ENCODE data around the gene ZNF598. TPM values are rescaled to one million over a fixed set of nuclear protein-coding genes. Genes with fewer than 3 reads are reported as not detected.

Gene ZNF598
- total RNA-seq, 1 donor from 2014 or later: 48.8 TPM

DNA sequence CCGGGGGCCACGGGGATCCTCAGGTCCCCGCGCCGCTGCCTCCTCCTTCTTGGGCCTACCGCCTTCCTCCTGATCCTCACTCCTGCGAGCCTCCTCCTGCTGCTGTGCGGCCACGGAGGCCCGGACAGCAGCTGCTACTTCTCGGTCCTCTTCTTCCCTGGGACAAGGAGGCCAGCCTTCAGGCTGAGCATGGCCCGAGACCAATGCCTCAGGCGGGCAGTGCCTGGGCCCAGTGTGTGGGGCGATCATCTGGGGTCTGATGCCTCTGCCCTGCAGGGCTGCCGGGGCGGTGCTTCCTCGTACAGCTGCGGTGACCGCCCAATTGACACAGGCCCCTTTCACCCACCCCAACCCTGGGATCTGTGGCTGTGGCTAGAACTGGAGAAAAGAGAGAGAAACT, 8.6 kb downstream of the ZNF598 start:
- no peak overlapping the region for H3K4me3 ChIP-seq (ENCODE audit: low read depth, low read length)
- TF ChIP-seq, protein P1, sequence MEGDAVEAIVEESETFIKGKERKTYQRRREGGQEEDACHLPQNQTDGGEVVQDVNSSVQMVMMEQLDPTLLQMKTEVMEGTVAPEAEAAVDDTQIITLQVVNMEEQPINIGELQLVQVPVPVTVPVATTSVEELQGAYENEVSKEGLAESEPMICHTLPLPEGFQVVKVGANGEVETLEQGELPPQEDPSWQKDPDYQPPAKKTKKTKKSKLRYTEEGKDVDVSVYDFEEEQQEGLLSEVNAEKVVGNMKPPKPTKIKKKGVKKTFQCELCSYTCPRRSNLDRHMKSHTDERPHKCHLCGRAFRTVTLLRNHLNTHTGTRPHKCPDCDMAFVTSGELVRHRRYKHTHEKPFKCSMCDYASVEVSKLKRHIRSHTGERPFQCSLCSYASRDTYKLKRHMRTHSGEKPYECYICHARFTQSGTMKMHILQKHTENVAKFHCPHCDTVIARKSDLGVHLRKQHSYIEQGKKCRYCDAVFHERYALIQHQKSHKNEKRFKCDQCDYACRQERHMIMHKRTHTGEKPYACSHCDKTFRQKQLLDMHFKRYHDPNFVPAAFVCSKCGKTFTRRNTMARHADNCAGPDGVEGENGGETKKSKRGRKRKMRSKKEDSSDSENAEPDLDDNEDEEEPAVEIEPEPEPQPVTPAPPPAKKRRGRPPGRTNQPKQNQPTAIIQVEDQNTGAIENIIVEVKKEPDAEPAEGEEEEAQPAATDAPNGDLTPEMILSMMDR (conservative IDR thresholded peaks at IDR 0.05; ENCODE audit: low read depth, low read length): no peak
- DNase-seq (ENCODE audit: low read depth): no peak

DNA sequence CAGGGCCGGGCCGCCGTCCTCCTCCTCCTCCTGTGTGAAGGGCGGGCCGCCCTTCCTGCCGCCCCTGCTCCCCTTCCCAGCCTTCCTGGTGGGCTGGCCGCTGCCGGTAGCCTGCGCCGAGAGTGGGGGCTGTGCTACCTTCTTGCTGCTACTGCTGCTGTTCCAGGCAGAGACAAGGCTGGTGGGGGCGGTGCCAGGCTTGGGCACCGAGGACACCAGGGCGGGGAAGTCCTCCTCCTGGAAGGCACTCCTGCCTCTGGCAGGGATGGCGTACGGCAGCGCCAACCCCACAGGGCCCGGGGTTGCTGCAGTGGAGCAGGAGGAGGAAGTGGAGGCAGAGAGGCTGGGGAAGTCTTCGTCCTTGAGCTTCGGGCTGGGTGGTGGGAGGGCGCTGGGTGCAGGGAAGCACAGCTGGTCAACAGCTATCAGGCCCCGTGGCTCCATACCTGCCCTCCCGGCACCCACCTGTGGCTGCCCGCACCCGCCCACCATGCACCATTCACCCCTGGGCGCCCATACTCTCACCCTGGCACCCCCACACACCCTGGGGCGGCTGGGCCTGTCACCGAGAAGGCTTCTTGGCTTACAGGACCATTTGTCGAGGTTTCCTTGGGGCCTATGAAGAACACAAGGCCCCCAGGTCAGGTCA, 9.6 kb downstream of the ZNF598 start:
- TF ChIP-seq, protein P1 (conservative IDR thresholded peaks at IDR 0.05; ENCODE audit: low read depth, low read length): no peak
- H3K4me3 ChIP-seq (ENCODE audit: low read depth, low read length): no peak overlapping the region
- no peak for DNase-seq (ENCODE audit: low read depth)

DNA sequence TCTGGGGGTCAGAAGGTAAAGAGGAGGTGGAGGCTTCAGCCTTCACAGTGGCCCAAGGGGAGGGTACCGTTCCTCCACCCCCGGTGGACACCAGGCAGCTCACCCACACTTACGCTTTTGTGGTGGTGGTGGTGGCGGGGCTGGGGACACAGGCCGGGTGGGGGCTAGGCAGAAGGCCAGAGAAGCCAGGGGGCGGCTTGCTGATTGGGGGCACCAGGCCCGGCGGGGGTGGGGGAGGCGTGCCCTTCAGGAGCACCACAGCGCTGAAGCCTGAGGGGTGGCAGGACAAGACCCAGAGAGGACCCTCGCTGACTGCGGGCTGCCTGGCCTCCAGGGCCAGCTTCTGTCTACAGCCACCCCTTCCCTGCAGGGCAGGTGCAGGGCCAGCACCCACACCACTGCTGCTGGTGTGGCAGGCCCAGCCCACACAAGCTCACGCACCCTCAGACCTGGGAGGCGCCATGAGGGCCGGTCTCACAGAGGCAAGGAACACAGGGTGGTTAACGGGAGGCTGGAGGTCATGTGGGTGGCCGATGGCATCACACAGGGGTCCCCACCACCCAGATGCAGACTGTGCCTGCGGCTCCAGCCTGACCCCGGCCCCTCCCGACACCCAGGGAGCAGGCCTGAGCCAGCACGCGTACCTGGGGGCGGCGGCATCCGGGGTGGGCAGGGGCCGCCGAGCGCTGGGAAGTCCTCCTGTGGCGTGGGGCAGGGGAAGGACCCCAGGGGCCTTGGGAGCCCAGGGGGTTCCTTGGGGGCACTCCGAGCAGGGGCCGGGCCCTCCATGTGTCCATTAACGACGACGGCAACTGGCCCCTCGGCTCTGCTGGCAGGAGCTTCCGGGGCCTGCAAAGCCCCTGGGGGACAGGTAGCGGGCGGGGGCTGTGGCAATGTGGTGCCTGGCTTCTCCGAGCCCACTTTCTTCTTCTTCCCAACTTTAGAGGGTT, 10.5 kb downstream of the ZNF598 start:
- no peak for DNase-seq (ENCODE audit: low read depth)
- H3K4me3 ChIP-seq (ENCODE audit: low read depth, low read length): no peak overlapping the region
- TF ChIP-seq, protein P1 (conservative IDR thresholded peaks at IDR 0.05; ENCODE audit: low read depth, low read length): no peak

GRCh38 chr16:1998360-1998835, 11.2 kb downstream of the ZNF598 start:
- TF ChIP-seq, protein P1 (conservative IDR thresholded peaks at IDR 0.05; ENCODE audit: low read depth, low read length): no peak
- H3K4me3 ChIP-seq (ENCODE audit: low read depth, low read length): no peak overlapping the region
- DNase-seq (ENCODE audit: low read depth): no peak

- DNase-seq (ENCODE audit: low read depth): no peak
- H3K4me3 ChIP-seq (ENCODE audit: low read depth, low read length): no peak overlapping the region
- TF ChIP-seq, protein P1 (conservative IDR thresholded peaks at IDR 0.05; ENCODE audit: low read depth, low read length): no peak
These were observed 11.9 kb downstream of the ZNF598 start for GRCh38 chr16:1997494-1998359.

DNA sequence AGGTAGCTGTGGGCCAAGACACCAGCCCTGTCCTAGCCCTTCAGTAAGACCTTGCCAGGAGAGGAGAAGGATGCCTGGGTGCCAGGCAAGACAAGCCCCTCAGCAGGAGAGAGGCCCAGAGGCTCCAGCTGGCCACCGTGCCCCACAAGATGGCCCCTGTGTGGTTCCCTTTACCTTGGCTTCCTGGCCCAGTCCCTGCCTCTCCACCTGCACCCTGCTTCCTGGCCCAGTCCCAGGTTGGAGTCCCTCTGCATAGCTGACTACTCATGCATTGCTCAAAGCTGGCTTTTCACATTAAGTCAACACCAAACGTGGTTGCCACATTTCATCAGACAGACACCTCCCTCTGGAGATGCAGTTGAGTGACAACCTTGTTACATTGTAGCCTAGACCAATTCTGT, 15.9 kb downstream of the ZNF598 start:
- peak; percentile 59 for DNase-seq (ENCODE audit: low read depth)
- TF ChIP-seq, protein P1 (conservative IDR thresholded peaks at IDR 0.05; ENCODE audit: low read depth, low read length): no peak
- no peak overlapping the region for H3K4me3 ChIP-seq (ENCODE audit: low read depth, low read length)
